ENCODE measurements around the gene NCF4. TPM values are rescaled to one million over a fixed set of nuclear protein-coding genes. Genes with fewer than 3 reads are reported as not detected.
A peak's percentile ranks its signal among the peaks of the same experiment; 100 is the strongest.

Gene NCF4
- 10 to 100 TPM in 2 of 4 donors, 1 to 10 TPM in 2; 2.1 to 15.1 (median 8.4) TPM for total RNA-seq

GRCh38 chr22:36860821-36861659, at the start of gene NCF4:
Gene NCF4, plus strand, starts transcription at chr22:36861006. Its CDS starts 166 bp downstream, at chr22:36861172.
- intact Hi-C loops (cut with DNase I): loop anchor here (5.0 to 10.0 kb wide), 2 partner anchors 116 to 316 kb away; no protein-coding TSS in a partner anchor
- Histone ChIP-seq H3K36me3 (no peaks in the 10 kb centered on the region), H3K4me1 (peaks cover 12 to 49% (median 29%) of the 10 kb centered on the region in 3 donors), H3K4me3 (peak within 1 kb of the TSS in 2 of 4 donors; percentile 19 to 57), H3K27ac (peak within 1 kb of the TSS; percentile 68 to 90 (median 75)), H3K27me3 (peaks cover 0 to 6% (median 0%) of the 10 kb centered on the region in 4 donors), H3K9me3 (no peaks in the 10 kb centered on the region)
- DNase-seq: peak; percentile 61
- TF ChIP-seq POLR2A (IDR thresholded peaks at IDR 0.05) (peak in 2 of 4 donors; percentile 53 to 64), CTCF (IDR thresholded peaks at IDR 0.05) (no peak)
- WGBS, 2 donors: 68 to 72% methylated on average over 8 of the region's 17 CpGs

- no peak for DNase-seq
- intact Hi-C loops (cut with DNase I): no loop called here
- no peak overlapping the region for H3K4me3 ChIP-seq
Measured at GRCh38 chr22:36811094-36811800, 49.6 kb upstream of the NCF4 start.

GRCh38 chr22:36814801-36815200, 46.0 kb upstream of the NCF4 start:
- peaks cover 10 to 85% (median 27%) of the 10 kb centered on the region in 4 donors for H3K27me3 ChIP-seq
- intact Hi-C loops (cut with DNase I): no loop called here

More at GRCh38 chr22:36811094-36811800, 49.6 kb upstream of the NCF4 start:
- peaks cover 0 to 3% (median under 1%) of the 10 kb centered on the region in 3 donors for H3K4me1 ChIP-seq
- H3K36me3 ChIP-seq: no peaks in the 10 kb centered on the region
- WGBS, 2 donors: 65 to 71% methylated on average over 3 of the region's 3 CpGs
- H3K27me3 ChIP-seq: peaks cover 0 to 61% (median 6%) of the 10 kb centered on the region in 4 donors
- TF ChIP-seq CTCF (IDR thresholded peaks at IDR 0.05): no peak
- no peak for TF ChIP-seq POLR2A (IDR thresholded peaks at IDR 0.05)
- H3K9me3 ChIP-seq: no peaks in the 10 kb centered on the region
- H3K27ac ChIP-seq: no peak overlapping the region

GRCh38 chr22:36815558-36816338, 45.1 kb upstream of the NCF4 start:
- no peak for DNase-seq
- Histone ChIP-seq H3K36me3 (no peaks in the 10 kb centered on the region), H3K4me1 (peaks cover 5 to 15% (median 6%) of the 10 kb centered on the region in 3 donors), H3K9me3 (no peaks in the 10 kb centered on the region), H3K27ac (no peak overlapping the region), H3K4me3 (no peak overlapping the region), H3K27me3 (peaks cover 10 to 95% (median 27%) of the 10 kb centered on the region in 4 donors)
- TF ChIP-seq CTCF (IDR thresholded peaks at IDR 0.05): no peak
- TF ChIP-seq POLR2A (IDR thresholded peaks at IDR 0.05): no peak
- intact Hi-C loops (cut with DNase I): no loop called here
- 38 to 72% methylated on average over 4 to 5 of the region's 8 CpGs for WGBS, 2 donors

More at GRCh38 chr22:36814801-36815200, 46.0 kb upstream of the NCF4 start:
- no peaks in the 10 kb centered on the region for H3K36me3 ChIP-seq
- H3K9me3 ChIP-seq: no peaks in the 10 kb centered on the region
- no peak for TF ChIP-seq CTCF (IDR thresholded peaks at IDR 0.05)
- no peak for TF ChIP-seq POLR2A (IDR thresholded peaks at IDR 0.05)
- WGBS, 2 donors: 65 to 83% methylated on average over 8 to 10 of the region's 10 CpGs
- DNase-seq: no peak
- H3K4me3 ChIP-seq: no peak overlapping the region
- peaks cover 5 to 15% (median 6%) of the 10 kb centered on the region in 3 donors for H3K4me1 ChIP-seq
- no peak overlapping the region for H3K27ac ChIP-seq

Measured in esophagus squamous epithelium (tissue), 5 donors.